DOHH2 (cell line): ENCODE data around the gene CLEC6A.

ENCODE experiments used
- H3F3A ChIP-seq: fragments of 200-600 bp; sonication (generic), shearing (Covaris generic); 2 replicates; pipeline ENCODE4 v1.6.0; 2016; ENCODE audit warnings: antibody characterized with exemption, mild to moderate bottlenecking; ENCODE audit not compliant: control insufficient read depth, insufficient read depth
- H3K27ac ChIP-seq: fragments of 200-600 bp; sonication (generic); 2 replicates; pipeline ENCODE4 v1.5.1; 2014; ENCODE audit warnings: low read depth, mild to moderate bottlenecking, low read length, moderate library complexity
- H3K27me3 ChIP-seq: fragments of 200-600 bp; sonication (generic); 2 replicates; pipeline ENCODE4 v1.6.1; 2014; ENCODE audit warnings: mild to moderate bottlenecking, low read length, mixed read lengths; ENCODE audit not compliant: control insufficient read depth
- H3K36me3 ChIP-seq: fragments of 200-600 bp; sonication (generic); 2 replicates; pipeline ENCODE4 v1.6.1; 2014; ENCODE audit warnings: mild to moderate bottlenecking, low read length, moderate library complexity, mixed read lengths; ENCODE audit not compliant: control insufficient read depth
- H3K4me1 ChIP-seq: fragments of 200-600 bp; sonication (generic); 2 replicates; pipeline ENCODE4 v1.6.1; 2014; ENCODE audit warnings: mild to moderate bottlenecking, low read length, mixed read lengths; ENCODE audit not compliant: control insufficient read depth
- H3K4me2 ChIP-seq: fragments of 200-600 bp; sonication (generic); 2 replicates; pipeline ENCODE4 v1.6.0; 2014; ENCODE audit warnings: mild to moderate bottlenecking, low read length, moderate library complexity
- H3K4me3 ChIP-seq: fragments of 200-600 bp; sonication (generic); 2 replicates; pipeline ENCODE4 v1.5.1; 2014; ENCODE audit warnings: mild to moderate bottlenecking, low read length, mixed read lengths
- H3K79me2 ChIP-seq: fragments of 200-600 bp; sonication (generic); 2 replicates; pipeline ENCODE4 v1.6.1; 2014; ENCODE audit warnings: mild to moderate bottlenecking, low read length, mixed read lengths; ENCODE audit not compliant: control insufficient read depth
- H3K9me2 ChIP-seq: fragments of 200-600 bp; sonication (generic); replicated peaks from 2 replicates; pipeline ENCODE4 v1.6.1; 2014; ENCODE audit warnings: mild to moderate bottlenecking, low read length, mixed read lengths; ENCODE audit not compliant: control insufficient read depth
- H3K9me3 ChIP-seq: fragments of 200-600 bp; sonication (generic); 2 replicates; pipeline ENCODE4 v1.6.1; 2014; ENCODE audit warnings: antibody characterized with exemption, low read length, mixed read lengths; ENCODE audit not compliant: control insufficient read depth, insufficient read depth
- H4K20me1 ChIP-seq: fragments of 200-600 bp; sonication (generic); 2 replicates; pipeline ENCODE4 v1.6.0; 2014; ENCODE audit warnings: low read depth, mild to moderate bottlenecking, antibody characterized with exemption, low read length, moderate library complexity; ENCODE audit not compliant: control insufficient read depth, insufficient read depth
- EZH2phosphoT487 ChIP-seq: fragments of 200-600 bp; sonication (generic); IDR thresholded peaks from 2 replicates; pipeline ENCODE4 v1.6.1; 2017; ENCODE audit warnings: borderline replicate concordance, mild to moderate bottlenecking, antibody characterized with exemption, low read length, moderate library complexity, mixed read lengths
- TF ChIP-seq, protein P1 (sequence below): fragments of 200-600 bp; sonication (generic); IDR thresholded peaks from one replicate; pipeline ENCODE4 v1.5.1; 2014; ENCODE audit warnings: antibody characterized with exemption, mild to moderate bottlenecking, low read depth, low read length; ENCODE audit not compliant: poor library complexity, severe bottlenecking

The CLEC6A gene

DNA sequence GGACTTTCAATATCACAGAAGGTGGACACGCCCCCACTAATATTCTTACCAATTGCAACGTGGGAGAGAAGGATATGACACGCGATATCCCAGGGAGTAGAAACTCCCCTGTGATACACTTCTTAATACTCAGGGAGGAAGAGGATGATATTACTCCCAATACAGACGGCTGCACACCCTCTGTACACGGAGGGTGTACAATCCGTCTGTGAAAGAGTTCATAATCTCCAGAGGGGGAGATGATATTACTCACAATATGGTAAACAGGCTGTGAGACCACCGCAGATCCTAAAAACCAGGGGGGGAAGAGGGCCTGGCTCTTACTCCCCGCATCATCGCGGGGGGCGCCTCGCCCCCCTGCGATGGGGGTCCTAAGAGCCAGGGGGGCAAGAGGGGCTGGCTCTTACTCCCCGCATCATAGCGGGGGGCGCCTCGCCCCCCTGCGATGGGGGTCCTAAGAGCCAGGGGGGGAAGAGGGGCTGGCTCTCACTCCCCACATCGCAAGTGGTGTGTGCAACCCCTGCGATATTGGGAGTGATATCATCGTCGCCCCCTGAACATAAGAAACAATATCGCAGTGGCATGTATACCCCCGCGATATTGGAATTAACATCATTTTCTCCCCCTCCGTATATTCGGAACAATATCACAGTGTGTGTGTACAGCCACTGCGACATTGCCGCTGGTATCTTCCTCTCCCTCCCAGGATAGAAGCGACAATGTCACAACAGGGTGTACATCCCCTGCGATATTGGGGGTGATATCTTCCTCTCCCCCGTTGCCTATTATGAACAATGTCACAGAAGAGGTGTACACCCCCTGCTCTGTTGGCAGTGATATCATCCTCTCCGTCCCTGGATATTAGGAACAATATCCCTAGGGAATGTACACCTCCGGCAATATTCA is 8.9 kb upstream of the CLEC6A start:
- H3K4me3 ChIP-seq = no peak overlapping the region
- no peak for TF ChIP-seq EZH2phosphoT487
- TF ChIP-seq, protein P1, sequence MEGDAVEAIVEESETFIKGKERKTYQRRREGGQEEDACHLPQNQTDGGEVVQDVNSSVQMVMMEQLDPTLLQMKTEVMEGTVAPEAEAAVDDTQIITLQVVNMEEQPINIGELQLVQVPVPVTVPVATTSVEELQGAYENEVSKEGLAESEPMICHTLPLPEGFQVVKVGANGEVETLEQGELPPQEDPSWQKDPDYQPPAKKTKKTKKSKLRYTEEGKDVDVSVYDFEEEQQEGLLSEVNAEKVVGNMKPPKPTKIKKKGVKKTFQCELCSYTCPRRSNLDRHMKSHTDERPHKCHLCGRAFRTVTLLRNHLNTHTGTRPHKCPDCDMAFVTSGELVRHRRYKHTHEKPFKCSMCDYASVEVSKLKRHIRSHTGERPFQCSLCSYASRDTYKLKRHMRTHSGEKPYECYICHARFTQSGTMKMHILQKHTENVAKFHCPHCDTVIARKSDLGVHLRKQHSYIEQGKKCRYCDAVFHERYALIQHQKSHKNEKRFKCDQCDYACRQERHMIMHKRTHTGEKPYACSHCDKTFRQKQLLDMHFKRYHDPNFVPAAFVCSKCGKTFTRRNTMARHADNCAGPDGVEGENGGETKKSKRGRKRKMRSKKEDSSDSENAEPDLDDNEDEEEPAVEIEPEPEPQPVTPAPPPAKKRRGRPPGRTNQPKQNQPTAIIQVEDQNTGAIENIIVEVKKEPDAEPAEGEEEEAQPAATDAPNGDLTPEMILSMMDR = no peak

DNA sequence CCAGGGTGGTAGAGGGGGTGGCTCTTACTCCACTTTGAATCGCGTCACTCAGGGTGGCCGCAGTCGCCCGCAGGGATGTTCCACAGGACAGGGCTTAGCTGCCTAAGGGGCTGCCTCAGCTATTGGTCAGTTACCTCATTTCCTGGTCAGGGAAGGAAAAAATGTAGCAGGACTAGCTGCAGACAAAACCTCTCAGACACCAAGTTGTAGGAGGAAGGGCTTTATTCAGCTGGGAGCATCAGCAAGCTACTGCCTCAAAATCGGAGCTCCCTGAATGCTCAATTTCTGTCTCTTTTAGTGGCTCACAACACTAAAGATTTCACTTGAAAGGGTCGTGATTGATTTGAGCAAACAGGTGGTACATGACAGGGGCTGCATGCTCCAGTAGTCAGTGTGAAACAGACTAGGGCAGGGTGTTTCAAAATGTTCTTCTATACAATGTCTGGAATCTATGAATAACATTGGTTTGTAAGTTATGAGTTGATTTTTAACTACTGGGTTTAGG is 6.4 kb upstream of the CLEC6A start:
- H3K9me3 ChIP-seq = no peaks in the 10 kb centered on the region
- H3K27me3 ChIP-seq = 0 out of 2 replicates have a peak, but pooled peaks cover 3% of the 10 kb centered on the region
- H3K36me3 ChIP-seq = no peaks in the 10 kb centered on the region
- H3K4me2 ChIP-seq = no peak overlapping the region
- H3K4me3 ChIP-seq = no peak overlapping the region
- no peaks in the 10 kb centered on the region for H3K9me2 ChIP-seq
- H4K20me1 ChIP-seq = no peaks in the 10 kb centered on the region
- H3F3A ChIP-seq = no peaks in the 10 kb centered on the region
- TF ChIP-seq, protein P1 = no peak
- no peak for TF ChIP-seq EZH2phosphoT487
- H3K79me2 ChIP-seq = no peaks in the 10 kb centered on the region
- no peaks in the 10 kb centered on the region for H3K4me1 ChIP-seq
- no peak overlapping the region for H3K27ac ChIP-seq

More for the DNA sequence above, 8.9 kb upstream of the CLEC6A start:
- Histone ChIP-seq H3K4me2 (no peak overlapping the region), H3K36me3 (no peaks in the 10 kb centered on the region), H3K9me2 (no peaks in the 10 kb centered on the region), H3K9me3 (no peaks in the 10 kb centered on the region), H3K27ac (no peak overlapping the region), H3F3A (no peaks in the 10 kb centered on the region), H4K20me1 (no peaks in the 10 kb centered on the region), H3K79me2 (no peaks in the 10 kb centered on the region), H3K27me3 (no peaks in the 10 kb centered on the region), H3K4me1 (no peaks in the 10 kb centered on the region)

DNA sequence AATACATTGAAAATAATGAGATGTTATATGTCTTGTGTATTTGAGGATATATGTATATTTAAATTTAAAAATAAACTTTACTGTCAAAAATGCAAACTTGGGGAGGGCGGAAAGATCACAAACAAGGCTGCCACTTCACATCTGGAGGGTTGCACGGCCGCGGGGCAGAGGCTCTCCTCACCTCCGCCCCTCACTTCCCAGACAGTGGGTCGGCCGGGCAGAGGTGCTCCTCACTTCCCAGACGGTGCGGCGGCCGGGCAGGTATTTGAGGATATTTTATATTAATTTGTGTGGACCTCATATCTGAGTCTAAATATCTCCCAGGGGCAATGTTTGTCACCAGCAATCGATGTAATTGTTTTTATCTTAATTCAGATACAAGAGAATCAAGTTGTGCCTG is 3.7 kb upstream of the CLEC6A start:
- H3K9me3 ChIP-seq = no peaks in the 10 kb centered on the region
- H3K4me1 ChIP-seq = no peaks in the 10 kb centered on the region
- no peaks in the 10 kb centered on the region for H3F3A ChIP-seq
- no peak for TF ChIP-seq EZH2phosphoT487
- TF ChIP-seq, protein P1 = no peak
- no peaks in the 10 kb centered on the region for H3K36me3 ChIP-seq
- H3K4me3 ChIP-seq = no peak overlapping the region
- no peaks in the 10 kb centered on the region for H3K9me2 ChIP-seq
- no peak overlapping the region for H3K27ac ChIP-seq
- peaks cover 6% of the 10 kb centered on the region; the same call in 1 of the 2 replicates for H3K27me3 ChIP-seq
- H3K4me2 ChIP-seq = no peak overlapping the region
- H3K79me2 ChIP-seq = no peaks in the 10 kb centered on the region
- H4K20me1 ChIP-seq = no peaks in the 10 kb centered on the region
